Measurements from ENCODE around the gene STON1.
"Not testable (repeated sequence)": the region's sequence is repeated elsewhere in the genome, so short reads cannot be mapped to it uniquely, and the experiment has no call there.

Gene STON1

GRCh38 chr2:48540237-48540935 is 10.4 kb downstream of the STON1 start:
- no peak for TF ChIP-seq POLR2A (IDR thresholded peaks at IDR 0.05; ENCODE audit: low read depth, low read length)
- FAIRE-seq (no peak), DNase-seq (ENCODE audit: insufficient read length, low spot score) (no peak)

GRCh38 chr2:48541666-48542389 is 11.9 kb downstream of the STON1 start:
- no peak for TF ChIP-seq POLR2A (IDR thresholded peaks at IDR 0.05; ENCODE audit: low read depth, low read length)
- FAIRE-seq = no peak
- DNase-seq (ENCODE audit: insufficient read length, low spot score) = no peak

- no peak for TF ChIP-seq POLR2A (IDR thresholded peaks at IDR 0.05; ENCODE audit: low read depth, low read length)
- DNase-seq (ENCODE audit: insufficient read length, low spot score) (no peak), FAIRE-seq (no peak)
Observed at GRCh38 chr2:48543895-48544294, 13.9 kb downstream of the STON1 start.

- FAIRE-seq (no peak), DNase-seq (ENCODE audit: insufficient read length, low spot score) (no peak)
- no peak for TF ChIP-seq POLR2A (IDR thresholded peaks at IDR 0.05; ENCODE audit: low read depth, low read length)
Observed at GRCh38 chr2:48545244-48545643, 15.3 kb downstream of the STON1 start.

GRCh38 chr2:48548840-48549239 is 18.9 kb downstream of the STON1 start:
- TF ChIP-seq POLR2A (IDR thresholded peaks at IDR 0.05; ENCODE audit: low read depth, low read length) = no peak
- FAIRE-seq = no peak
- no peak for DNase-seq (ENCODE audit: insufficient read length, low spot score)

- DNase-seq (ENCODE audit: insufficient read length, low spot score) (no peak), FAIRE-seq (no peak)
- TF ChIP-seq POLR2A (IDR thresholded peaks at IDR 0.05; ENCODE audit: low read depth, low read length) = no peak
Observed at GRCh38 chr2:48549972-48550371, 20.0 kb downstream of the STON1 start.

- FAIRE-seq (no peak), DNase-seq (ENCODE audit: insufficient read length, low spot score) (no peak)
- no peak for TF ChIP-seq POLR2A (IDR thresholded peaks at IDR 0.05; ENCODE audit: low read depth, low read length)
Observed at GRCh38 chr2:48551548-48551947, 21.6 kb downstream of the STON1 start.

GRCh38 chr2:48555071-48555470 is 25.1 kb downstream of the STON1 start:
- FAIRE-seq = not testable (repeated sequence)

GRCh38 chr2:48558456-48558855 is 28.5 kb downstream of the STON1 start:
- DNase-seq (ENCODE audit: insufficient read length, low spot score) (no peak), FAIRE-seq (no peak)
- no peak for TF ChIP-seq POLR2A (IDR thresholded peaks at IDR 0.05; ENCODE audit: low read depth, low read length)

More at GRCh38 chr2:48555071-48555470, 25.1 kb downstream of the STON1 start:
- DNase-seq (ENCODE audit: insufficient read length, low spot score) = not testable (repeated sequence)

- FAIRE-seq = no peak
- no peak for DNase-seq (ENCODE audit: insufficient read length, low spot score)
- TF ChIP-seq POLR2A (IDR thresholded peaks at IDR 0.05; ENCODE audit: low read depth, low read length) = no peak
Observed at GRCh38 chr2:48560546-48561209, 30.7 kb downstream of the STON1 start.

GRCh38 chr2:48562281-48562680 is 32.3 kb downstream of the STON1 start:
- DNase-seq (ENCODE audit: insufficient read length, low spot score) = no peak
- FAIRE-seq = no peak
- TF ChIP-seq POLR2A (IDR thresholded peaks at IDR 0.05; ENCODE audit: low read depth, low read length) = no peak

GRCh38 chr2:48566592-48567310 is 36.8 kb downstream of the STON1 start:
- FAIRE-seq = no peak
- DNase-seq (ENCODE audit: insufficient read length, low spot score) = no peak
- TF ChIP-seq POLR2A (IDR thresholded peaks at IDR 0.05; ENCODE audit: low read depth, low read length) = no peak

GRCh38 chr2:48567671-48568070 is 37.7 kb downstream of the STON1 start:
- no peak for TF ChIP-seq POLR2A (IDR thresholded peaks at IDR 0.05; ENCODE audit: low read depth, low read length)
- no peak for FAIRE-seq
- no peak for DNase-seq (ENCODE audit: insufficient read length, low spot score)

GRCh38 chr2:48568547-48568946 is 38.6 kb downstream of the STON1 start:
- TF ChIP-seq POLR2A (IDR thresholded peaks at IDR 0.05; ENCODE audit: low read depth, low read length) = no peak
- DNase-seq (ENCODE audit: insufficient read length, low spot score) (no peak), FAIRE-seq (no peak)
